Thyroid gland (tissue), 4 donors: ENCODE results near the gene METAP2.

ENCODE experiments used
- CTCF ChIP-seq, 6 experiments: fragments of 200-600 bp in 3 of 6; fragments of 450-650 bp in 3 of 6; sonication (generic) in 3 of 6; IDR thresholded peaks; one replicate each; pipeline ENCODE4 v1.5.1; 2016 to 2019; ENCODE audit warnings: antibody characterized with exemption in 6 of 6, mild to moderate bottlenecking in 2 of 6, inconsistent platforms in 1 of 6, moderate library complexity in 1 of 6
- POLR2A ChIP-seq, 2 donors: fragments of 450-650 bp; IDR thresholded peaks; one replicate each; pipeline ENCODE4 v1.6.1; 2017; ENCODE audit warnings: antibody characterized with exemption in 2 of 2, mild to moderate bottlenecking in 2 of 2, moderate library complexity in 1 of 2

- TF ChIP-seq CTCF (IDR thresholded peaks at IDR 0.05) = no peak
- TF ChIP-seq POLR2A (IDR thresholded peaks at IDR 0.05) = no peak
Observed at GRCh38 chr12:95439461-95440230, 34.3 kb upstream of the METAP2 start.
